Measurements from ENCODE around the gene RUVBL1. TPM values are rescaled to one million over a fixed set of nuclear protein-coding genes. Genes with fewer than 3 reads are reported as not detected.

Gene RUVBL1
- 75.3 and 94.6 TPM in 2 replicates for total RNA-seq

DNA sequence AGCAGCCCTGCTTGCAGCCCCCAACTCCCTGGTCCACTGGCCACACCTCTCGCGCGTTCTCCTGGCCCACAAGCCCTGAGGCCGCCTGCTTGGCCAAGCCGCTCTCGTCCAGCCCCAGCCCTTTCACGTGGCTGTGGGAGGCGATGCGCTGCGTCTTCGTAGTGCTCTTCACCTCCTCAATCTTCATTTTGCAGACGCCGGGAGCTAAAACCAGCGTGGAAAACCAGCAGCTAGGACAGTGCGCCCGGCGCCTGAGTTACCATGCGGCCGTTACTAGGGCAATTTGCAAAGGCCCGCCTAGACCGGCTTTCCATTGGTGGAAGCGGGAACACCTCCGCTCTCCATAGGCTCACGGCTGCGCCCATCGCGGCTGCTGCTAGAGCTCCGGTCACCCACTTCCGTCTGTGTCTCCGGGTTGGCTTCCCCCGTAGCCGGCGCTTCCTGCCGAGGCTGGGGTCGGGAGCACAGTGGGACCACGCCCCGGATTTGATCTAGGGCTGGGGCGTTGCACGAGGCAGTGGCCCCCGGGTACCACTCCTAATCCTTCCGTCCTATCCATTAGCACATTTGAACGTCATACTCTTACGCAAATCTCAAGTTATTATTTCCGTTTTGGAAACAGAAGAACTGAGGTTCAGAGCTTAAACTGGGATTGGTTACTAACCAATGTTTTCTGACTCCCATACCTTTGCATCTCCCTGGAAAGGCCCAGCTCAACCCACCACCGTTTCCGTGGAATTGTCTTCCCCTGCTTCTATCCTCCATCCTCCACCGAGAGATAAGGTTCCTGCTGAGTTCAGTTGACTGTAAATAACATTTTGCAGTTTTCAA is at the start of gene RUVBL1:
Gene RUVBL1, minus strand, starts transcription at position 275 of the 831 bp plus-strand sequence. Its CDS starts 88 bp downstream, at position 187.

DNA sequence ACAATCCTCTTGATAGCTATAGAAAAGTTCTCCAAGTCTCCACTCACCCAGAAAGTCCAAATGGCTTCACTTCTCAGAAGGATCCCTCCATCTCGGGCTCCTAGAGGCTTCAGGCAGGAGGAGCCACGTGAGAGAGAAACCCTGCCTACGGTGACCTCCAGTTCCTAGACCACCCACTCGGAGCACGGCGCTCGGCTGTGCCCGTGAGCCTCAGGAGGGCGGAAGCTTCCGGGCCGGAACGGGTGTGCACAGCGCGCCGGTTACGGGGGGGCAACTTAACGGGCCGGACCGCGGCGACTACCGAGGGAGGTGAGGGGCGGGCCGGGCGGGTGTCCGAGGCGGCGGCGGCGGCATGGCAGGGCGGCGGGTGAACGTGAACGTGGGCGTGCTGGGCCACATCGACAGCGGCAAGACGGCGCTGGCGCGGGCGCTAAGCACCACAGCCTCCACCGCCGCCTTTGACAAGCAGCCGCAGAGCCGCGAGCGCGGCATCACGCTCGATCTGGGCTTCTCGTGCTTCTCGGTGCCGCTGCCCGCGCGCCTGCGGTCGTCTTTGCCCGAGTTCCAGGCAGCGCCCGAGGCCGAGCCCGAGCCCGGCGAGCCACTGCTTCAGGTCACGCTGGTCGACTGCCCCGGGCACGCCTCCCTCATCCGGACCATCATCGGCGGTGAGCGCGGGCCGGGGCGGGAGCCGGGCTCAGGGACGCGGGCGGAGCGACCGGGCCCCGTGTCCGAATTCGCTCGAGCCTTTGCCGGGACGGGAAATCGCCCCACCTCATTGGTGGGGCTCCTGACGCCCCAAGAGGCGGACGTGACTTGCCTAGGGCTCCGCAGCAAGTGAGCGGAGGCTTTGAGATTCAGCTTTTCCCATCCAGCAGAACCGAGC is 29.8 kb upstream of the RUVBL1 start, which contains the start of gene EEFSEC:
Gene EEFSEC, plus strand, starts transcription at position 326 of the 886 bp plus-strand sequence. Its CDS starts 27 bp downstream, at position 353.

DNA sequence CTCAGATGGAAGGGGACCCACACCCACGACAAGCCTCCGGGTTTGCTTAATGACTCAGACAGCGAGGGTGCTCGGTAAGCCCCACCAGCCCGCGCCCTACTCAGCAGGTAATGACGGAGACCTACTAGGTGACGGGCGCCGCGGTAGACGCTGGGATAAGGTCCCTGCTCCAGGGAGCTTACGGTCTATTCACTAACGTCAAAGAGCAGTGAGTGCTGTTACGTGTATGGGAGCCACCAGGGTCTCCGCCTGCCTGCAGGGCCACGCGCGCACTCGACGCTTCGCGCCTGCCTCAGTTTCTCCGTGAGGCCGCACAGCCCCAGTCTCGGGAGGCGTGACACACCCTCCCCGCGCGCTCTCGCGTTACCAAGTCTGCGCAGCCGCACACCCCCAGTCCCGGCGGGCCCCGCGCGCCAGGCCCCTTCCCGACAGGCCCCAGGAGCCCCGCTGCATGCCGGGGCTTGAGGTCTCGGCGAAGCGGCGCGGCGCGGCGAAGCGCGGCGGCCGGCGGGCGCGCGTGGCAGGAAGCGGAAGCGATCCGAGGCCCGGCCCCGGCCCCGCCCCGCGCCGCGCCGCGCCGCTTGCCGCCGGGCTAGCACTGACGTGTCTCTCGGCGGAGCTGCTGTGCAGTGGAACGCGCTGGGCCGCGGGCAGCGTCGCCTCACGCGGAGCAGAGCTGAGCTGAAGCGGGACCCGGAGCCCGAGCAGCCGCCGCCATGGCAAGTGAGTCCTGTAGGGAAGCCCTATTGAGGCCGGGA is 71.6 kb downstream of the RUVBL1 start, which contains the start of gene SEC61A1:
Gene SEC61A1, plus strand, starts transcription at position 601 of the 758 bp plus-strand sequence. Its CDS starts 116 bp downstream, at position 717.

Other genes with a start within 250 kb of the RUVBL1 start
- not detected in 2 replicates for gene KBTBD12, start 208.6 kb downstream of the RUVBL1 start, total RNA-seq
- 200 and 220 TPM in 2 replicates for gene SEC61A1, start 71.4 kb downstream of the RUVBL1 start, total RNA-seq
- gene EEFSEC, start 29.7 kb upstream of the RUVBL1 start, total RNA-seq, result 3.0 and 4.1 TPM in 2 replicates